ENCODE results near the gene CELSR2.

CELSR2 gene

GRCh38 chr1:109228167-109228566, 21.2 kb upstream of the CELSR2 start:
- no peak for DNase-seq (ENCODE audit: low read depth in 2 of 2)

GRCh38 chr1:109229531-109230127, 19.7 kb upstream of the CELSR2 start:
- DNase-seq (ENCODE audit: low read depth in 2 of 2): no peak

- no peak for DNase-seq (ENCODE audit: low read depth in 2 of 2)
These were observed 18.3 kb upstream of the CELSR2 start for GRCh38 chr1:109231066-109231465.

- DNase-seq (ENCODE audit: low read depth in 2 of 2): no peak
These were observed 14.2 kb upstream of the CELSR2 start for GRCh38 chr1:109235137-109235536.

GRCh38 chr1:109237512-109237911, 11.8 kb upstream of the CELSR2 start:
- no peak for DNase-seq (ENCODE audit: low read depth in 2 of 2)

- DNase-seq (ENCODE audit: low read depth in 2 of 2): no peak
These were observed 11.0 kb upstream of the CELSR2 start for GRCh38 chr1:109238382-109238781.

- DNase-seq (ENCODE audit: low read depth in 2 of 2): no peak
These were observed 10.3 kb upstream of the CELSR2 start for GRCh38 chr1:109239047-109239408.

DNA sequence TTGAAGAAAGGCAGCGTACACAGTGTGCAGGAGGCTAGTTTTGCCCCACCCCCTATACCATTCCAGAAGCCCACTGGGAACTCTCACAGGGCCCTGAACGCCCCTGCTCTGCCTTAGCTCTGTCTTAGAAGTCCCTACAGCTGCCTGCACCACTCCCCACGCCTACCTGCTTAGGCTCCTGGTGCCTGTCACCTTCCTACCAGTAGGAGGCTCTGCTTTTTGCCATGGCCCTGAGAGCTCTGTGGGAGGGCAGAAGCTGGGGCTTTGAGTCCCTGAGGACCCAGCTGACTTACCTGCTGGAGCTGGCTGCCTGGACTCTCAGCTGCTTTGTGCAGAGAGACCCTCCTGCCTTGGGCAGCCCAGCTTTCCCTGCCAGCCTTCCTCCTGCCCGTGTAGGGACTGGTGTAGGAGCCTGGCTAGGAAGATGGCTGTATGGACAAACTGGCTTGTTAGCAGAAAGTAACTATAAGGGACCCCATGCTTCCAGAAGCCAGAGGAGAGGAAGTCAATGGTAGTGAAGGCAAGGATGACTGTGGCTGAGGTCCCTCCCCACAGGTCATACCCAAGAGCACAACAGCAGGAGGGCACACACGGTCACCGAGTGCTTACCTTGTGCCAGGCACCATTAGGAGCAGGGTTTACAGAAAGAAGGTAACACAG, 9.8 kb upstream of the CELSR2 start:
- no peak for DNase-seq (ENCODE audit: low read depth in 2 of 2)

DNA sequence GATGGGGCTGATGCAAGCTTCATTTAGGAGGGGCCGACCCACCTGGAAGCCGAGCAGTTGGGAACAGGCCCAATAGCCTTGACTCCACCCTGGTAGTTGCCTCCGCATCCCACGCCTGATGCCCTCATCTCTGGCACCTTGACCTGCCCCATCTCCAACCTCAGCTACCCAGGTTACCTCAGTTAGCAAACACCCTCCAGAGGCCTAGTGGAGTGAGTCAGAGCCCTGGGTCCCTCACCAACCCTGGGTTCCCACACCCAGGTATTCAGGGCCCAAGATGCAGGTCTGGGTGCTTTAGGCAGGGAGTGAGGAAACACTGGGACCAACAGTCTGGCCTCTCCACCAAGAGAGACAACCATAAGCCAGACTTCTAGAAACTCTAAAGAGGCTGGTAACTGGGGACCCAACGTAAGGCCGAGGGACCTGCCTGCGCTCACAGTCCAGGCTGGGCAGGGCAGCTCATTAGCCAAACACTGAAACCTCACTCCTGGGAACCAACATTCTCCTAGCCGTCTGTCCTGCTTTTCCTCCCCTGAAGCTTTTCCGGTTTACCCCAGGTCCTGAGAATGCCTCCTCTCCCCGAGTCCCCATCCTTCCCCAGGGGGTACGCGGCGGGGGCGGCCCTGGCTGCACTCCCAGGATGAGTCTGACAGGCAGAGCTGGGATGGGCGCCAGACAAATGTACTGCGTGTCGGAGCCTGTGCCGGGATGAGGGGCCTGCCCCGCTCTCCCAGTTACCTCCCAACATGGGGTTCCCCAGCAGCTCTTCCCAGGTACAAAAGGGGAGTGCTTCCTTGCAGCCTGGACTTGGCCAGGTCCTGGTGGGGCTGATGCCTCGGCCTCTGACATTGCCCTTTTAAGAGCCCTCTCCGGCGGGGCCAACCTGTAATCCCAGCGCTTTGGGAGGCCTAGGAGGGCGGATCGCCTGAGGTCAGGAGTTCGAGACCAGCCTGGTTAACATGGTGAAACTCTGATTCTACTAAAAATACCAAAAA, 8.9 kb upstream of the CELSR2 start:
- DNase-seq (ENCODE audit: low read depth in 2 of 2): no peak

DNA sequence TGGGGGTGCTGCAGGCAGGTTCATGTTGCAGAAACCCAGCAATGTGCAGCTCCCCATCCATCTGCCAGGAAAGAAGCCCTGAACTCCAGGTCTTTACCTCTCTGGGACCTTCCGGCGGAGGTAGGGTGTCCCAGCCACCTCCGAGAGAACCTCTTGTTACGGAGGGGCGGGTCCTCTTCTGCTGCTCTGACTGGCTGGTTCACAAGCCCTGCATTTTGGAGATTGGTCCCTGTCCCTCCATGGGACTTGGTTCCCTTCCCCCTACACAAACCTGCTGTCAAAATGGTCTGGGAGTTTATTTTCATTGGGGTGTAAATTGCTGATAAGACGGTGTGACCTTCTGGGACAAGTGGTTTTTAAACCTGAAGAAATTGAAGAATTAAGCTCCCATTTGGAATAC, 8.0 kb upstream of the CELSR2 start:
- no peak for DNase-seq (ENCODE audit: low read depth in 2 of 2)

- DNase-seq (ENCODE audit: low read depth in 2 of 2): no peak
These were observed 7.4 kb upstream of the CELSR2 start for GRCh38 chr1:109241841-109242345.

GRCh38 chr1:109242387-109242786, 7.0 kb upstream of the CELSR2 start:
- no peak for DNase-seq (ENCODE audit: low read depth in 2 of 2)

GRCh38 chr1:109243221-109243620, 6.1 kb upstream of the CELSR2 start:
- DNase-seq (ENCODE audit: low read depth in 2 of 2): no peak

DNA sequence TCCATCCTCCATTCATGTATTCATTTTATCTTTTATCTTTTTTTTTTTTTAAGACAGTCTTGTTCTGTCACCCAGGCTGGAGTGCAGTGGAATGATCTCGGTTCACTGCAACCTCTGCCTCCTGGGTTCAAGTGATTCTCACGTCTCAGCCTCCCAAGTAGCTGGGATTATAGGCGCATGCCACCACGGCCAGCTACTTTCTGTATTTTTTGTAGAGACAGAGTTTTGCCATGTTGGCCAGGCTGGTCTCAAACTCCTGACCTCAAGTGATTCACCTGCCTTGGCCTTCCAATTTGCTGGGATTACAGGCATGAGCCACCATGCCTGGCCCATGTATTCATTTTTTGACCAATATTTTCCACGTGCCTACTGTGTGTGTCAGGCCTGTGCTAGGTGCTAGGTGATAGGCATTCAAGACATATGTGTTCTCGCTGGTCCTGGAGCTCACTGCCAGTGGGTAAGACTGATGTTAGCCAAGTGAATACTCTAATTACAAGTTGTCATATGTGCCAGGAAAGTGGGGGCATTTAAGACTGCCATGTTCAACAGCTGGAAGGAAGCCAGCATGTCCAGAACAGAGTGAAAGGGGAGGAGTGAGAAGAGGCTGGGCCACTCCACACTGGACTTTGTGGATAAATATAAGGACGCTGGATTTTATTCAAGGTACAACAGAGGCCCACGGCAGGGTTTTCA, 5.3 kb upstream of the CELSR2 start:
- no peak for DNase-seq (ENCODE audit: low read depth in 2 of 2)

GRCh38 chr1:109246141-109246551, 3.2 kb upstream of the CELSR2 start:
- no peak for DNase-seq (ENCODE audit: low read depth in 2 of 2)

DNA sequence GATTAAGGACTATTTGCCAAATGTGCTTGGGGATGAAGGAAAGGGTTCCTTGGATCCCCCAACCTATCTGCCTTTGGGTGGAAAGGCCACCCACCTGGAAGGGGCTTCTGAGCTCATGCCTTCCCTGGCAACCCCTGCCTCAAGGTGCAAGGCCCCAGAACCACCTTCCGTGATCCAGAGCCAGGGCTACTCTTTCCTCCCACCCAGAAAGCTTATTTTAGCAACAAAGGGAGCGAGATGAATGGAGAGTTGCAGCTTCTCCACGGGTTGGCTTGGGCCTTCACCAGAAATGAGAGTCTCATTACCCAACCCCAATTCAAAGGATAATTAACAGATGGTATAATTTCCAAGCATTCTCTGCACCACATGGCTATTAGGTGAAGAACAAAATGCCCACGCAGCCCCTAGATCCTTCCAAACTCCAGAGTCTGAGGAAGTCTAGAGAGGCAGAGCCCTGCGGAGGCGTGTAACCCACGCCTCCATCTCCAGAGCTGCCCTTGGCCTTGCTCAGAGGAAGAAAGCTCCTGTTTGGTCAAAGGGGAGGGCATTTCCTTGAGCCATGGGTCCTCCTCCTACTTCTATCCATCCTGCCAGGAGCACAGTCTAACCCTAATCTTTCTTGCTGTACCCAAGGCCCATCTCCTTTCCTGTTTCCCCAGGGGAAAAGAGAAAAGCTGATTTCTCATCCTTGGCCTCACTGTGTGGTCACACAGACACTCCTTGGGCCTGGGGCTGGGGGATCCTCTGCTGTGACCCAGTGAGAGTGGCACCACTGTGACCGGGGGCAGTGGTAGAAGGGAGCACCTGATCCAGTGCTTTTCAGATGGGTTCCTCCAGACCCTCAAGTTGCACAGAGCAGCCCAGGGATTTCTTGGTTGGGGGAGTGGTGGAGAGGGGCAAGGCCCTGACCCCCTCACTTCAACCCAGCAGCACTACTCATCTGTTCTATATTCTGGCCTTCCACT, 1.7 kb upstream of the CELSR2 start:
- DNase-seq (ENCODE audit: low read depth in 2 of 2): no peak

GRCh38 chr1:109248444-109248796, 919 bp upstream of the CELSR2 start:
- DNase-seq (ENCODE audit: low read depth in 2 of 2): no peak

DNA sequence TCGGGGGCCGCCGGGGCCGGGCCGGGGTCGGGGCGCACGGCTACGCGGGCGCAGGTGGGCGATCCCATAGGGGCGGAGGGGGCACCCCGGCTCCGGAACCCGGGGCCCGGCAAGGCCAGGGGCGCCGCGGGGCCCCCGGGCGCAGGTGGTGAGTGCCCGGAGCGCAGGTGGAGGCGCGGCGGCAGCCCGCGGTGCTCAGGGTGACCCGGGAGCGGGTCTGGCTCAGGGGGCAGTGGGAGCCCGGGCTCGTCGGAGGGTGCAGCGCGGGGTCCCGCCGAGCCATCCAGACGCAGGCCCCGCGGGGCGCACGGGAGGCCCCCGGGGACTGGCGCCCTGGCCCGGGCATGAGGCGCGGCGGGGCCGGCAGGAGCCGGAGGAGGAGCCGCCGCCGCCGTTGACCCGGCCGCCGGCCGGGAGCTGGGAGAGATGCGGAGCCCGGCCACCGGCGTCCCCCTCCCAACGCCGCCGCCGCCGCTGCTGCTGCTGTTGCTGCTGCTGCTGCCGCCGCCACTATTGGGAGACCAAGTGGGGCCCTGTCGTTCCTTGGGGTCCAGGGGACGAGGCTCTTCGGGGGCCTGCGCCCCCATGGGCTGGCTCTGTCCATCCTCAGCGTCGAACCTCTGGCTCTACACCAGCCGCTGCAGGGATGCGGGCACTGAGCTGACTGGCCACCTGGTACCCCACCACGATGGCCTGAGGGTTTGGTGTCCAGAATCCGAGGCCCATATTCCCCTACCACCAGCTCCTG, 489 bp downstream of the CELSR2 start:
- DNase-seq (ENCODE audit: low read depth in 2 of 2): no peak

DNA sequence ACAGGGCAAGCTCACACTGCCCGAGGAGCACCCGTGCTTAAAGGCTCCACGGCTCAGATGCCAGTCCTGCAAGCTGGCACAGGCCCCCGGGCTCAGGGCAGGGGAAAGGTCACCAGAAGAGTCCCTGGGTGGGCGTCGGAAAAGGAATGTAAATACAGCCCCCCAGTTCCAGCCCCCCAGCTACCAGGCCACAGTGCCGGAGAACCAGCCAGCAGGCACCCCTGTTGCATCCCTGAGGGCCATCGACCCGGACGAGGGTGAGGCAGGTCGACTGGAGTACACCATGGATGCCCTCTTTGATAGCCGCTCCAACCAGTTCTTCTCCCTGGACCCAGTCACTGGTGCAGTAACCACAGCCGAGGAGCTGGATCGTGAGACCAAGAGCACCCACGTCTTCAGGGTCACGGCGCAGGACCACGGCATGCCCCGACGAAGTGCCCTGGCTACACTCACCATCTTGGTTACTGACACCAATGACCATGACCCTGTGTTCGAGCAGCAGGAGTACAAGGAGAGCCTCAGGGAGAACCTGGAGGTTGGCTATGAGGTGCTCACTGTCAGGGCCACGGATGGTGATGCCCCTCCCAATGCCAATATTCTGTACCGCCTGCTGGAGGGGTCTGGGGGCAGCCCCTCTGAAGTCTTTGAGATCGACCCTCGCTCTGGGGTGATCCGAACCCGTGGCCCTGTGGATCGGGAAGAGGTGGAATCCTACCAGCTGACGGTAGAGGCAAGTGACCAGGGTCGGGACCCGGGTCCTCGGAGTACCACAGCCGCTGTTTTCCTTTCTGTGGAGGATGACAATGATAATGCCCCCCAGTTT, 1.3 kb downstream of the CELSR2 start:
- no peak for DNase-seq (ENCODE audit: low read depth in 2 of 2)

All from stimulated activated CD4-positive, alpha-beta T cell treated with anti-CD3 and anti-CD28 coated beads, Interleukin-12 subunit alpha, Interleukin-12 subunit beta, amount 100 ng/mL, for 24 hours (primary cell).